DND-41 (cell line): ENCODE results near the gene MGAT5.

ENCODE experiments used
- ATAC-seq: fragments of 200-7000 bp; cut with Tn5 transposase; 3 replicates; pipeline ENCODE4 v1.9.1; 2021; ENCODE audit warnings: low read depth; ENCODE audit not compliant: insufficient read depth
- DNase-seq: peaks from one replicate; pipeline ENCODE4 v3.0.0-alpha.2; 2020
- H2AFZ ChIP-seq: 2 replicates; pipeline ENCODE4 v1.6.0; 2012; ENCODE audit warnings: low read depth, low read length
- H3K27ac ChIP-seq: 2 replicates; pipeline ENCODE4 v1.5.1; 2012; ENCODE audit warnings: low read length, inconsistent platforms
- H3K27me3 ChIP-seq: fragments of 200-600 bp; sonication (generic); 2 replicates; pipeline ENCODE4 v1.6.0; 2012; ENCODE audit warnings: low read length, mild to moderate bottlenecking, inconsistent platforms; ENCODE audit not compliant: insufficient read depth, poor library complexity
- H3K36me3 ChIP-seq: 2 replicates; pipeline ENCODE4 v1.5.1; 2012; ENCODE audit warnings: low read length, inconsistent platforms; ENCODE audit not compliant: insufficient read depth
- H3K4me1 ChIP-seq: 2 replicates; pipeline ENCODE4 v1.5.1; 2012; ENCODE audit warnings: mild to moderate bottlenecking, low read length; ENCODE audit not compliant: insufficient read depth
- H3K4me2 ChIP-seq: 2 replicates; pipeline ENCODE4 v1.6.0; 2012; ENCODE audit warnings: mild to moderate bottlenecking, moderate library complexity, low read length, inconsistent platforms; ENCODE audit not compliant: insufficient read depth
- H3K4me3 ChIP-seq, 2 experiments: fragments of 200-600 bp in 1 of 2; shearing (Covaris generic) in 1 of 2; 2 replicates each; pipeline ENCODE4 v1.5.1; 2012 to 2016; ENCODE audit warnings: inconsistent platforms in 2 of 2, low read length in 2 of 2, mild to moderate bottlenecking in 2 of 2, low read depth in 1 of 2, moderate library complexity in 1 of 2
- H3K79me2 ChIP-seq: 2 replicates; pipeline ENCODE4 v1.6.0; 2012; ENCODE audit warnings: low read length, inconsistent platforms; ENCODE audit not compliant: insufficient read depth
- H3K9ac ChIP-seq: 2 replicates; pipeline ENCODE4 v1.6.0; 2012; ENCODE audit warnings: low read depth, mild to moderate bottlenecking, inconsistent platforms, low read length, moderate library complexity
- H3K9me3 ChIP-seq: 2 replicates; pipeline ENCODE4 v1.5.1; 2012; ENCODE audit warnings: low read length, moderate library complexity, mild to moderate bottlenecking, inconsistent platforms; ENCODE audit not compliant: insufficient read depth, severe bottlenecking
- H4K20me1 ChIP-seq: 2 replicates; pipeline ENCODE4 v1.6.0; 2012; ENCODE audit warnings: low read length; ENCODE audit not compliant: insufficient read depth
- EZH2 ChIP-seq: IDR thresholded peaks from 3 replicates; pipeline ENCODE4 v1.6.1; 2012; ENCODE audit warnings: borderline replicate concordance, low read depth, mild to moderate bottlenecking, moderate library complexity, low read length, inconsistent platforms; ENCODE audit not compliant: severe bottlenecking
- TF ChIP-seq, protein P1 (sequence below): IDR thresholded peaks from 2 replicates; pipeline ENCODE4 v1.5.1; 2012; ENCODE audit warnings: borderline replicate concordance, low read length, moderate library complexity, mild to moderate bottlenecking; ENCODE audit not compliant: poor library complexity, severe bottlenecking; ENCODE audit errors: extremely low read depth

MGAT5 gene

DNA sequence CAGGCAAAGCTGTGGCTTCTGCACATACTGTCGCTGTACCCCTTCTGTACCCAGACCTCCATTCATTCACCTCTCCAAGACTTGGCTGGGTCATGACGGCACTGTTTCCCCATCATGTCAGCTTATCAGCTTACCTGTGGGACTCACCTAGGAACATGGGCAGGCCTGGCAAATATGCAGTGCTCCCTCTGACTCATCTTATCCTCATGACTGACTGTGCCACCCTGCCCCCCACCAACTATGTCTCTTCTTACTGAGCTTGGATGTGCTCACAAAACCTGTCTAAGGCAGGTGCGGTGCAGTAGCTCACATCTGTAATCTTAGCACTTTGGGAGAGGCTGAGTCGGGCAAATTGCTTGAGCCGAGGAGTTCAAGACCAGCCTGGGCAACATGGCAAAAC, 152.4 kb downstream of the MGAT5 start:
- no peak for DNase-seq
- Histone ChIP-seq H3K4me2 (no peak overlapping the region), H3K4me1 (peaks cover 23% of the 10 kb centered on the region), H3K27ac (no peak overlapping the region), H2AFZ (no peak overlapping the region), H3K79me2 (no peaks in the 10 kb centered on the region), H3K9me3 (no peaks in the 10 kb centered on the region), H3K9ac (no peak overlapping the region), H3K27me3 (no peaks in the 10 kb centered on the region), H3K36me3 (peaks cover 42% of the 10 kb centered on the region), H3K4me3 (no peak overlapping the region), H4K20me1 (peaks cover 20% of the 10 kb centered on the region)
- no peak for ATAC-seq
- TF ChIP-seq, protein P1, sequence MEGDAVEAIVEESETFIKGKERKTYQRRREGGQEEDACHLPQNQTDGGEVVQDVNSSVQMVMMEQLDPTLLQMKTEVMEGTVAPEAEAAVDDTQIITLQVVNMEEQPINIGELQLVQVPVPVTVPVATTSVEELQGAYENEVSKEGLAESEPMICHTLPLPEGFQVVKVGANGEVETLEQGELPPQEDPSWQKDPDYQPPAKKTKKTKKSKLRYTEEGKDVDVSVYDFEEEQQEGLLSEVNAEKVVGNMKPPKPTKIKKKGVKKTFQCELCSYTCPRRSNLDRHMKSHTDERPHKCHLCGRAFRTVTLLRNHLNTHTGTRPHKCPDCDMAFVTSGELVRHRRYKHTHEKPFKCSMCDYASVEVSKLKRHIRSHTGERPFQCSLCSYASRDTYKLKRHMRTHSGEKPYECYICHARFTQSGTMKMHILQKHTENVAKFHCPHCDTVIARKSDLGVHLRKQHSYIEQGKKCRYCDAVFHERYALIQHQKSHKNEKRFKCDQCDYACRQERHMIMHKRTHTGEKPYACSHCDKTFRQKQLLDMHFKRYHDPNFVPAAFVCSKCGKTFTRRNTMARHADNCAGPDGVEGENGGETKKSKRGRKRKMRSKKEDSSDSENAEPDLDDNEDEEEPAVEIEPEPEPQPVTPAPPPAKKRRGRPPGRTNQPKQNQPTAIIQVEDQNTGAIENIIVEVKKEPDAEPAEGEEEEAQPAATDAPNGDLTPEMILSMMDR = no peak
- no peak for TF ChIP-seq EZH2

DNA sequence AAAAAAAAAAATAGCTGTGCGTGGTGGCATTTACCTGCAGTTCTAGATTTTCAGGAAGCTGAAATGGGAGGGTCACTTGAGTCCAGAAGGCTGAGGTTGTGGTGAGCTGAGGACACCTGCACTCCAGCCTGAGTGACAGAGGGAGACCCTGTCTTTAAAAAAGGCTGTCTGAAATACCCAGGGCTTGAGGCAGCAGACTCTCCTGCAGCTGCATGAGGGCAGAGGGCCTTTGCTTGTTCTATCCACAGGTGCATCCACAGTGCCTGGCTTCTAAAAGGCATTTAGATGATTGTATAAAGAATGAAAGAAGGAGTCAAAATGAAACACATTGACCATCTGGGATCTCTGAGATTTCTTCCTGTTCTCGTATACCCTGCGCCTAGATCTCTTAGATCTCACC, 152.9 kb downstream of the MGAT5 start:
- TF ChIP-seq, protein P1 = no peak
- TF ChIP-seq EZH2 = no peak
- Histone ChIP-seq H3K4me3 (no peak overlapping the region), H3K79me2 (no peaks in the 10 kb centered on the region), H3K27ac (no peak overlapping the region), H3K9me3 (no peaks in the 10 kb centered on the region), H4K20me1 (peaks cover 20% of the 10 kb centered on the region), H3K9ac (no peak overlapping the region), H3K36me3 (peaks cover 42% of the 10 kb centered on the region), H3K4me1 (peaks cover 28% of the 10 kb centered on the region), H2AFZ (no peak overlapping the region), H3K4me2 (no peak overlapping the region), H3K27me3 (no peaks in the 10 kb centered on the region)
- no peak for ATAC-seq
- no peak for DNase-seq

DNA sequence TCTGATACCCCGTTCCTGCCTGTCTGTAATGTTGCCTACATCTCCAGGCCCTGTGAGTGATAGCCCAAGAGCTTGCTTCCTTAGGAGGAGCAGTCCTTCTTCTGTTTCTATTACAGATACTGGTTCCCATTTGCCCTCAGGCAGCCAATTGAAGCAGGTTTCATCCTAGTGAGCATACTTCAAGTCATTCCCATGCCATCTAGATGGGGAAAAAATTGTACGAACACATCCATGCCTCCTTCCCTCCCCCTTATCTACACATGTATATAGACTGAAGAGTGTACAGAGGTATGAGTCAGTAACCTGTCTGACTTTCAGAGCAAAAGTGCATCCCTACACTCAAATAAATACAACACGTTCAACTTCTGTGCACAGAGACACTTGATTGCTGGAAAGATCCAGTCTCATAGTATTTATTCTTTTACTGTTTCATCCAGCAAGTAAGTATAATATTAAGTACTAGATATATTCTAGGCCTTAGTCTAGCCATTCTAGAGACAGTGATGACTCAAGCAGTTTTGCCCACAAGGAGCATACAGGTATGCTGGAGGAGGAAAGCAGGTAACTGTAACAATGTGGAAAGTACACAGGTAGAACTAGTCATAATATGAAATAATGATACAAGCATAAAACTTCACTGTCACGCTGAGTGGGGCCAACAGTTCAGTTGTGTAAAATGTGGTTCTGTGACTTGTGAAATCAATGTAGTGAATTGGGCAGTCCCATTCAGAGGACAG, 153.4 kb downstream of the MGAT5 start:
- TF ChIP-seq, protein P1 = no peak
- TF ChIP-seq EZH2 = no peak
- peaks cover 34% of the 10 kb centered on the region for H3K4me1 ChIP-seq
- no peaks in the 10 kb centered on the region for H3K79me2 ChIP-seq
- no peak overlapping the region for H2AFZ ChIP-seq
- H3K4me2 ChIP-seq = no peak overlapping the region
- H3K27ac ChIP-seq = no peak overlapping the region
- H3K9ac ChIP-seq = no peak overlapping the region
- H3K9me3 ChIP-seq = no peaks in the 10 kb centered on the region
- no peak for DNase-seq
- H3K27me3 ChIP-seq = no peaks in the 10 kb centered on the region
- peaks cover 20% of the 10 kb centered on the region for H4K20me1 ChIP-seq
- no peak overlapping the region for H3K4me3 ChIP-seq
- peaks cover 42% of the 10 kb centered on the region for H3K36me3 ChIP-seq
- no peak for ATAC-seq

DNA sequence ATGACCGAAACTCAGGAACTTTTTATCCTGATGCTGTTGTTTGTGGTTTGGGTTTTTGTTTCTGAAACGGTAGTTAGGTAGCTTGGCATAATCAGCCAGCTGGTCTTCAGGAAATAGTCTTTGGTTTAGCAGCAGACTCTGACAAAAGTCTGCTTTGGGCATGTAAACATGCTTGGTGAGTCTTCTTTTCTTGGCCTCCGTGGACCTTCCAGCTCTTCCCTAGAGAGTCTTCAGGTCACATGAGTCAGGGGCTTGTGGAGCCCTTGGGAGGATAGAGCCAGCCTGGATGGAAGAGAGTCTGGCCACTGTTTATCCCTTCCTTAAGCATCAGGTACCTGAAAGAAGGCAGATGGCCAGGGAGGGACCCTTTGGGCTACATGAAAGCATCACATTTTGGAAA, 154.5 kb downstream of the MGAT5 start:
- H4K20me1 ChIP-seq = peaks cover 22% of the 10 kb centered on the region
- no peak overlapping the region for H3K4me2 ChIP-seq
- DNase-seq = no peak
- H3K36me3 ChIP-seq = peaks cover 40% of the 10 kb centered on the region
- H3K4me1 ChIP-seq = peaks cover 41% of the 10 kb centered on the region
- no peak for ATAC-seq
- no peaks in the 10 kb centered on the region for H3K9me3 ChIP-seq
- TF ChIP-seq, protein P1 = no peak
- TF ChIP-seq EZH2 = no peak
- no peak overlapping the region for H3K27ac ChIP-seq
- no peak overlapping the region for H2AFZ ChIP-seq
- no peak overlapping the region for H3K9ac ChIP-seq
- no peaks in the 10 kb centered on the region for H3K27me3 ChIP-seq
- no peak overlapping the region for H3K4me3 ChIP-seq
- H3K79me2 ChIP-seq = no peaks in the 10 kb centered on the region
